Jurkat, Clone E6-1 (cell line): ENCODE results near the gene CUL9.
A peak's percentile ranks its signal among the peaks of the same experiment; 100 is the strongest.

Source experiments
- DNase-seq: peaks from one replicate; pipeline ENCODE4 v3.0.0-alpha.2; 2011; ENCODE audit warnings: low read depth, low spot score
- H3K4me3 ChIP-seq: 2 replicates; pipeline ENCODE4 v1.5.1; 2011; ENCODE audit warnings: mild to moderate bottlenecking, low read length, control low read depth, moderate library complexity

CUL9 gene

DNA sequence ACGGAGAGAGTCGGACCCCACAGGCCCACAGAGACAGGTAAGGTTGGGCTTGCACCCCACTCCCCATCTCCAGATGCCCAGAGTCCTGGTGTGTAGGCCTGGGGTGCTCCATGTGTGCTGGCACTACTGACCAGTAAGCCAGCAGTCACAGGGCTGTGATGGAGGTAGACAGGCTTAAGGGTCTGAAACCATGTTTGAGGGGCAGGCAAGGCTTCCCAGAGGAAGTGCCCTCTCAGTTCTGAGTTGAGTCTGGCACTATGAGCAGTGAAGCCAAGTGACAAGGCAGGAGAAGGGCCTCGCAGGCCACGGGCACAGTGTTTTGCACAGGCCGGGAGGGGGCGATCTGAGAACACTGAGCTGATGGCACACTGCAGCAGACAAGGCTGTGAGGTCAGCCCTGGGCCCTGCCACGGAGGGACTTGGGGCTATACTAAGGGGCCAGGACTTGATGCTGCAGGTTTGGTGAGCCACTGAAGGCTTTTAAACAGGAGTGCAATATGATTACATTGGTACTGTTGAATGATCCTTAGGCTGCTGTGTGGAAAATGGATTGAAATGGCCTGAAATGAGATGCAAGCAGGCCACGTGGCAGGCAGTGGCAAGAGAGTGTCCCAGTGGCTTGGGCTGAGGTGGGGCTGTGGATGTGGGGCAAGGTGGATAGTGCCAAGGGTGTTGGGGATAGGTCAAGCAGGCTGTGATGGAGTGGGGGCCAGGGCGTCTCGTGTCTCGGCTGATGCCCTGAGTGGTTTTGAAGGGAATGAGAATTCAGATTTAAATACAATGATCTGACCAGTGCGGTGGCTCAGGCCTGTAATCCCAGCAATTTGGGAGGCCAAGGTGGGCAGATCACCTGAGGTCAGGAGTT, 81.5 kb downstream of the CUL9 start:
- DNase-seq = peak; percentile 36
- no peak overlapping the region for H3K4me3 ChIP-seq

- H3K4me3 ChIP-seq = no peak overlapping the region
- no peak for DNase-seq
These were observed 82.7 kb downstream of the CUL9 start for GRCh38 chr6:43264599-43265145.

- H3K4me3 ChIP-seq = no peak overlapping the region
- no peak for DNase-seq
These were observed 83.6 kb downstream of the CUL9 start for GRCh38 chr6:43265564-43265963.

- H3K4me3 ChIP-seq = no peak overlapping the region
These were observed 85.8 kb downstream of the CUL9 start for GRCh38 chr6:43267619-43268354.

DNA sequence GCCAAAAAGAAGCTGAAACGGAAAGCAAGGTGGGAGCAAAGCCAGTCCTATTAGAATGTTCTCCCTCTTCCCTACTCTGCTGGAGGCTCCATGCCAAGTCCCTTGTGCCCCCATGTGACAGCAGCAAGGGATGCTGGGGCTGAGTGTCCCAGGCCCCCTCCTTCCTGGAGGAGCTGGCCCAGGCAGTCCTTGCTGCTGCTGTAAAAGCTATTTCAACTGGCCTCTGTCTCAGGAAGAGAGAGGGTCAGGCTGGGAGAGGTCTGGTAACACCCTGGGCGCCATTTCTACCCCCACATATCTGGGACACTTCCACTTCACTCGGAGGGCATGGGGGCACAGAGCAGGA, 86.3 kb downstream of the CUL9 start:
- no peak for DNase-seq
- no peak overlapping the region for H3K4me3 ChIP-seq

More at GRCh38 chr6:43267619-43268354, 85.8 kb downstream of the CUL9 start:
- DNase-seq = no peak

DNA sequence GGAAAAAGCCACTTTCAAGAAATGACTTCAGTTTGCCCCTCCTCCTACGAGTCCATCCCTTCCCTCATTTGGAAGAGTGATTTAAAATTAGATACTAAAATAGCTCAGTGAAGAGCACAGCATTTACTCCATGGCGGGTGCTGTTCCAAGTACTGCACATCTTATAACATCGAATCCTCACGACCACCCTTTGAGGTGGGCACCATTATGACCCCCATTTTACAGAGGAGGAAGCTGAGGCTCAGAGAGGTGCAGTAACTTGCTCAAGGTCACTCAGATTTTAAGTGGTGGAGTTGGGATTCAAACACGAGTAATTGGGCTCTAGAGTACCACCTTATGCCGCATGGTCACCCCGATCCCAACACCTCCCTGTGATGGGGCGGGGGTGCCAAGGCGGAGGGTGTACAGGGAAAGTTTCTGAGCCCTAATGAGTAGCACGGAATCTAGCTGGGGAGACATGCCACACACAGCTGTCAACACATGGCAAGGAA, 86.8 kb downstream of the CUL9 start:
- no peak overlapping the region for H3K4me3 ChIP-seq
- no peak for DNase-seq

DNA sequence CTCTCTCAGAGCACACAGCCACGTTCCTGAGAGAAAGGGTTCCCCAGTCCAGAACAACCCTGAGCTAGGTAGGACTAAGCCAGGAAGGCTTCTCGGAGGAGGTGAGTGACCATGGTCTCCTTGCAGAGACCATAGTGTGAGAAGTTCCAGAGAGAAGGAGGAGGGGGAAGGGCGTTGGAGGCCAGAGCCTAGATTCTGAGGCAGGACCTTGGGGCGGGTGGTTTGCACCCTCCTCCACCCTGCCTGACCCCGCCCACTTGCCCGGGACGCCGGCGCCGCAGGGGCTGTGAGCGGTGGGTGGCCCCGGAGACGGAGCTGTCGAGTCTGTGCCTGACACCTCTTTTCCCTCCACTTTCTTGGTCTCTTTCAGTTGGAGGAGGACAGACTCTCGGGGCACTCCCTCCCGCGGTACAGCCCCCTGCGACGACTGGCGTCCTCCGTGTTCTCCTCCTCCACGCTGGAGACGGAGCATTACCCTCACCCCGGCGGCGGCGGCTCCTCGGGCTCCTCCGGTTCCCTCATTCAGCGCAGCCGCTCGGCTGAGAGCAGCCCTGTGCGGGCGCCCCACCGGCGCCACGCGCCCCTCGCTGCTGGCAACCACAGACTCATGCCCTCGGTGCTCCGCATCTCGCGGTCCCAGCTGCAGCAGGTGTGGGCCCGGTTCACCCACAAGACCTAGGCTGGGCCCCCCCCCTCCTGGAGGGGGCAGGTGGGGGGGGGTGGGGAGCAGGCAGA, 87.4 kb downstream of the CUL9 start:
- peak; percentile 36 for DNase-seq
- peak overlapping the region; percentile 42 for H3K4me3 ChIP-seq

- no peak overlapping the region for H3K4me3 ChIP-seq
- DNase-seq = no peak
These were observed 89.3 kb downstream of the CUL9 start for GRCh38 chr6:43271103-43271815.

DNA sequence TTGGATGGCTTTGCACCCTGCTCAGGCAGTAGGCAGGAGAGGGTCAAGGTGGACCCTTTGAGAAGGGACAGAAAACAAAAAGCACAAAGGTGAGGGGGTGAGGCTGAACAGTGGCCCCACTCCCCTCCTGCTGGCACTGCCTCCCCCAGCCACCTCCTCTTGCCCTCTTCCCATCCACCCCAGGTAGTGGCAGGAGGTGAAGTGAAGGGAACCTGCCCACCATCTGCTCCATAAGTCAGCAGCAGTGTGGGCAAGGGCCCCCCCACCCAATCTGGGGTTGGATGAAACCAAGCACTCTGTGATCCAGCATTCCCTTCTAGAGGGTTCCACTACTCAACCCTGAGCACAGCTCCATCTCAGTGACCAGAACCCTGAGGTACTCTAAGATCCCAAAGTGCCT, 89.9 kb downstream of the CUL9 start:
- DNase-seq = no peak
- H3K4me3 ChIP-seq = no peak overlapping the region

DNA sequence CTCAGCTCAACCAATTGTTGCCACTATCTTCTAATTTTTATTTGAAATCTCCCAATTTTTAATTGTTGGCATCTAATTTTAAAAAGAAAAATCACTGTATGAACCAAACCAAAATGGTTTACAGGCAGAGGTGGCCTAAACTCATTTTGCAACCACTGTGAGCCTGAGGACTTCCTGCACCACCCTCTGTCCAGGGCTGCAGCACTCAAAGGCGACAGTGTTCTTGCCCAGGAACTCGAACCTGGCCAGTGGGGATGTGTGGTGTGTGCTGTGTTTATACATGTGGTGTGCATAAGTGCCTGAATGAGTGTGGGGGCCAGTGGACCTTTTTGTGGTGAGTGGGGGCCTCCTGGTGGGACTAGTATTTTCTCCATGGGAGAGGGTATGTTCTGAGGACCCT, 91.7 kb downstream of the CUL9 start:
- no peak overlapping the region for H3K4me3 ChIP-seq
- no peak for DNase-seq
